ENCODE data around the gene FMO2.

DNA sequence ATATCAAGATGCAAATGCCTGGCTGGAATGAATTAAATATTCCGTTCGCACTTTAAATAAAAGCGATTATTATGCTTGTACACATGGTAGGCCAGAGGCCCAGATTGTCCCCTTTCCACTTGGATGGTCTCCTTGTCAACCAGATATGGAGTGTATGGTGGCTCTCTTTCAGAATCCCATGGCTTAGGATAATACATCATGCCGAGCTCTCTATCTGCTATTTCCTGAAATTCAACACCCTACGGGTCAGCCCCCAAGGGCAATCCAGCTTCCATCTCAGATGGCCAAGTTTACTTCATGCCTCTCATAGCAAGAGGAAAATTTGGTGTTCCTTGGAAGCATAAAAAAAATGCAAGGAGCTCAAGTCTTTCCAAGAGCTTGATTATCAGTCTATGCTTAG lies 37.8 kb downstream of the FMO2 start:
- TF ChIP-seq, protein P1, sequence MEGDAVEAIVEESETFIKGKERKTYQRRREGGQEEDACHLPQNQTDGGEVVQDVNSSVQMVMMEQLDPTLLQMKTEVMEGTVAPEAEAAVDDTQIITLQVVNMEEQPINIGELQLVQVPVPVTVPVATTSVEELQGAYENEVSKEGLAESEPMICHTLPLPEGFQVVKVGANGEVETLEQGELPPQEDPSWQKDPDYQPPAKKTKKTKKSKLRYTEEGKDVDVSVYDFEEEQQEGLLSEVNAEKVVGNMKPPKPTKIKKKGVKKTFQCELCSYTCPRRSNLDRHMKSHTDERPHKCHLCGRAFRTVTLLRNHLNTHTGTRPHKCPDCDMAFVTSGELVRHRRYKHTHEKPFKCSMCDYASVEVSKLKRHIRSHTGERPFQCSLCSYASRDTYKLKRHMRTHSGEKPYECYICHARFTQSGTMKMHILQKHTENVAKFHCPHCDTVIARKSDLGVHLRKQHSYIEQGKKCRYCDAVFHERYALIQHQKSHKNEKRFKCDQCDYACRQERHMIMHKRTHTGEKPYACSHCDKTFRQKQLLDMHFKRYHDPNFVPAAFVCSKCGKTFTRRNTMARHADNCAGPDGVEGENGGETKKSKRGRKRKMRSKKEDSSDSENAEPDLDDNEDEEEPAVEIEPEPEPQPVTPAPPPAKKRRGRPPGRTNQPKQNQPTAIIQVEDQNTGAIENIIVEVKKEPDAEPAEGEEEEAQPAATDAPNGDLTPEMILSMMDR (IDR thresholded peaks at IDR 0.05; ENCODE audit: low read depth, low read length, poor library complexity, severe bottlenecking), result no peak
- TF ChIP-seq EZH2phosphoT487 (IDR thresholded peaks at IDR 0.05; ENCODE audit: borderline replicate concordance, low read length), result no peak
